EL (cell line): ENCODE results near the gene CBY1.

Source experiments
- DNase-seq: peaks from one replicate; pipeline ENCODE4 v3.0.0-alpha.2; 2016

CBY1 gene

GRCh38 chr22:38704654-38705234, 48.3 kb downstream of the CBY1 start:
- DNase-seq: no peak

GRCh38 chr22:38705235-38706100, 49.0 kb downstream of the CBY1 start, which contains the start of gene GTPBP1:
Gene GTPBP1, plus strand, starts transcription at chr22:38705944. Its CDS starts 12 bp downstream, at chr22:38705956.
- peak; percentile 100 for DNase-seq

- peak; percentile 37 for DNase-seq
These were observed 49.9 kb downstream of the CBY1 start for GRCh38 chr22:38706101-38706900.

GRCh38 chr22:38706901-38707195, 50.4 kb downstream of the CBY1 start:
- DNase-seq: no peak

GRCh38 chr22:38707346-38707745, 50.9 kb downstream of the CBY1 start:
- peak; percentile 49 for DNase-seq

- DNase-seq: no peak
These were observed 51.5 kb downstream of the CBY1 start for GRCh38 chr22:38707984-38708383.

- no peak for DNase-seq
These were observed 52.9 kb downstream of the CBY1 start for GRCh38 chr22:38709306-38709705.

GRCh38 chr22:38710351-38710750, 53.9 kb downstream of the CBY1 start:
- DNase-seq: no peak

GRCh38 chr22:38710866-38711265, 54.4 kb downstream of the CBY1 start:
- DNase-seq: no peak

GRCh38 chr22:38712486-38713207, 56.2 kb downstream of the CBY1 start:
- no peak for DNase-seq

- DNase-seq: no peak
These were observed 57.5 kb downstream of the CBY1 start for GRCh38 chr22:38713921-38714320.

- DNase-seq: no peak
These were observed 58.8 kb downstream of the CBY1 start for GRCh38 chr22:38715176-38715764.

- DNase-seq: no peak
These were observed 59.4 kb downstream of the CBY1 start for GRCh38 chr22:38715852-38716251.

- no peak for DNase-seq
These were observed 59.8 kb downstream of the CBY1 start for GRCh38 chr22:38716271-38716670.

GRCh38 chr22:38716826-38717225, 60.4 kb downstream of the CBY1 start:
- no peak for DNase-seq

- no peak for DNase-seq
These were observed 60.8 kb downstream of the CBY1 start for GRCh38 chr22:38717244-38717643.

GRCh38 chr22:38718414-38718813, 62.0 kb downstream of the CBY1 start:
- DNase-seq: peak; percentile 91

GRCh38 chr22:38719196-38719595, 62.8 kb downstream of the CBY1 start:
- no peak for DNase-seq

- no peak for DNase-seq
These were observed 63.9 kb downstream of the CBY1 start for GRCh38 chr22:38720350-38720749.

GRCh38 chr22:38721551-38721950, 65.1 kb downstream of the CBY1 start:
- DNase-seq: no peak
